Neural cell (in vitro differentiated cells): ENCODE measurements around the gene CBFA2T2.

Experiments
- CTCF ChIP-seq: fragments of 450-650 bp; IDR thresholded peaks from 2 replicates; pipeline ENCODE4 v1.5.1; 2014; ENCODE audit warnings: antibody characterized with exemption, mild to moderate bottlenecking, moderate library complexity; ENCODE audit not compliant: poor library complexity, severe bottlenecking
- EP300 ChIP-seq: fragments of 450-650 bp; conservative IDR thresholded peaks from 2 replicates; pipeline ENCODE4 v1.6.1; 2014; ENCODE audit warnings: antibody characterized with exemption, mild to moderate bottlenecking, moderate library complexity; ENCODE audit not compliant: poor library complexity, severe bottlenecking
- EZH2 ChIP-seq: fragments of 200-600, 300-800 bp; shearing (Covaris generic), sonication (generic); IDR thresholded peaks from 2 replicates; pipeline ENCODE4 v1.6.1; 2014; ENCODE audit warnings: antibody characterized with exemption, low read length, borderline replicate concordance, mild to moderate bottlenecking; ENCODE audit not compliant: insufficient read depth, poor library complexity, severe bottlenecking
- MXI1 ChIP-seq: fragments of 450-650 bp; conservative IDR thresholded peaks from 2 replicates; pipeline ENCODE4 v1.6.1; 2014; ENCODE audit warnings: antibody characterized with exemption, mild to moderate bottlenecking; ENCODE audit not compliant: poor library complexity, severe bottlenecking
- POLR2AphosphoS5 ChIP-seq: IDR thresholded peaks from 2 replicates; pipeline ENCODE4 v1.6.1; 2012
- RAD21 ChIP-seq: fragments of 450-650 bp; conservative IDR thresholded peaks from 2 replicates; pipeline ENCODE4 v1.6.1; 2014; ENCODE audit warnings: antibody characterized with exemption, mild to moderate bottlenecking, moderate library complexity
- REST ChIP-seq: IDR thresholded peaks from 2 replicates; pipeline ENCODE4 v1.6.1; 2012; ENCODE audit warnings: borderline replicate concordance
- SMC3 ChIP-seq: fragments of 450-650 bp; conservative IDR thresholded peaks from 2 replicates; pipeline ENCODE4 v1.6.1; 2014; ENCODE audit warnings: antibody characterized with exemption, mild to moderate bottlenecking, moderate library complexity; ENCODE audit not compliant: poor library complexity
- TAF1 ChIP-seq: IDR thresholded peaks from 2 replicates; pipeline ENCODE4 v1.6.1; 2012; ENCODE audit warnings: low read depth

- TF ChIP-seq CTCF (no peak), RAD21 (no peak), MXI1 (no peak), TAF1 (no peak), EZH2 (no peak), EP300 (no peak), SMC3 (no peak), REST (no peak), POLR2AphosphoS5 (no peak)
Observed at GRCh38 chr20:33669873-33670640, 180.2 kb downstream of the CBFA2T2 start.
